Measurements from ENCODE around the gene KCNG2. TPM values are rescaled to one million over a fixed set of nuclear protein-coding genes. Genes with fewer than 3 reads are reported as not detected.
"Not testable (repeated sequence)": the region's sequence is repeated elsewhere in the genome, so short reads cannot be mapped to it uniquely, and the experiment has no call there.

KCNG2 gene
- total RNA-seq, 1 experiment from 2014 or later: not detected

GRCh38 chr18:79749251-79750191, 48.2 kb upstream of the KCNG2 start:
- Mint-ChIP-seq H3K36me3 (ENCODE audit: insufficient read depth, unreplicated experiment) (peaks cover 7% of the 10 kb centered on the region), H3K9me3 (ENCODE audit: unreplicated experiment) (no peaks in the 10 kb centered on the region), H3K4me3 (ENCODE audit: unreplicated experiment) (no peak overlapping the region), H3K27me3 (ENCODE audit: insufficient read depth, unreplicated experiment) (no peaks in the 10 kb centered on the region), H3K27ac (ENCODE audit: unreplicated experiment) (no peak overlapping the region), H3K4me1 (ENCODE audit: low read depth, unreplicated experiment) (no peaks in the 10 kb centered on the region)
- Histone ChIP-seq H3K4me1 (no peaks in the 10 kb centered on the region), H3K36me3 (ENCODE audit: control insufficient read depth, insufficient read depth, low read length) (no peaks in the 10 kb centered on the region), H3K4me3 (ENCODE audit: low read depth, low read length) (no peak overlapping the region), H3K27me3 (replicated peaks; ENCODE audit: control insufficient read depth, insufficient read depth, low read length) (no peaks in the 10 kb centered on the region), H3K9me3 (no peaks in the 10 kb centered on the region)
- CTCF ChIA-PET: no interaction called here
- POLR2A ChIA-PET: no interaction called here
- DNase-seq: no peak
- BruUV-seq (replicated peaks): no TSS peak
- intact Hi-C loops (cut with micrococcal nuclease; ENCODE audit: unreplicated experiment): no loop called here
- no peak for TF ChIP-seq CTCF (IDR thresholded peaks at IDR 0.05; ENCODE audit: insufficient read depth in 1 of 2, low read depth in 1 of 2, low read length in 1 of 2, severe bottlenecking in 1 of 2, unreplicated experiment in 1 of 2)

DNA sequence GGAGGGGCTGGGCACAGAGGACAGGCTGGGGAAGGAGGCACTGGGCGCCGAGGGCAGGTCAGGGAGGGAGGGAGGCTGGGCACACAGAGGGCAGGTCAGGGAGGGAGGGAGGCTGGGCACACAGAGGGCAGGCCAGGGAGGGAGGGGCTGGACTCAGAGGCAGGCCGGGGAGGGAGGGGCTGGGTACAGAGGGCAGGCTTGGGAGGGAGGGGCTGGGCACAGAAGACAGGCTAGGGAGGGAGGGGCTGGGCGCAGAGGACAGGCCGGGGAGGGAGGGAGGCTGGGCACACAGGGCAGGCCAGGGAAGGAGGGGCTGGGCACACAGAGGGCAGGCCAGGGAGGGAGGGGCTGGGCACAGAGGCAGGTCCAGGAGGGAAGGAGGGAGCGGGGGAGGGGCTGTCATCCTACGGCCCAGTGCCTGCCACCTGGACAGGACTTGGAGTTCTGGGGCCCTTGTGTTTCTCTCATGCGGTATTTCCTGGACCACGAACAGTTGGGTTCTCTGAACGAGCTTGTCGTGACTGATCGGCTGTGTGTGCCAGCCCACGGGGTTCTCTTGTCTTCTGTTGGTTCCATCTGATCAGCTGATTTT, 46.7 kb upstream of the KCNG2 start:
- BruUV-seq (replicated peaks): no TSS peak
- H3K27me3 Mint-ChIP-seq (ENCODE audit: insufficient read depth, unreplicated experiment): no peaks in the 10 kb centered on the region
- TF ChIP-seq CTCF (IDR thresholded peaks at IDR 0.05; ENCODE audit: insufficient read depth in 1 of 2, low read depth in 1 of 2, low read length in 1 of 2, severe bottlenecking in 1 of 2, unreplicated experiment in 1 of 2): no peak
- CTCF ChIA-PET: no interaction called here
- H3K4me3 Mint-ChIP-seq (ENCODE audit: unreplicated experiment): no peak overlapping the region
- peaks cover 7% of the 10 kb centered on the region for H3K36me3 Mint-ChIP-seq (ENCODE audit: insufficient read depth, unreplicated experiment)
- Histone ChIP-seq H3K4me1 (no peaks in the 10 kb centered on the region), H3K27me3 (replicated peaks; ENCODE audit: control insufficient read depth, insufficient read depth, low read length) (no peaks in the 10 kb centered on the region), H3K4me3 (ENCODE audit: low read depth, low read length) (no peak overlapping the region), H3K36me3 (ENCODE audit: control insufficient read depth, insufficient read depth, low read length) (no peaks in the 10 kb centered on the region), H3K9me3 (no peaks in the 10 kb centered on the region)
- POLR2A ChIA-PET: no interaction called here
- H3K4me1 Mint-ChIP-seq (ENCODE audit: low read depth, unreplicated experiment): no peaks in the 10 kb centered on the region
- intact Hi-C loops (cut with micrococcal nuclease; ENCODE audit: unreplicated experiment): no loop called here
- no peak for DNase-seq
- no peak overlapping the region for H3K27ac Mint-ChIP-seq (ENCODE audit: unreplicated experiment)
- no peaks in the 10 kb centered on the region for H3K9me3 Mint-ChIP-seq (ENCODE audit: unreplicated experiment)

DNA sequence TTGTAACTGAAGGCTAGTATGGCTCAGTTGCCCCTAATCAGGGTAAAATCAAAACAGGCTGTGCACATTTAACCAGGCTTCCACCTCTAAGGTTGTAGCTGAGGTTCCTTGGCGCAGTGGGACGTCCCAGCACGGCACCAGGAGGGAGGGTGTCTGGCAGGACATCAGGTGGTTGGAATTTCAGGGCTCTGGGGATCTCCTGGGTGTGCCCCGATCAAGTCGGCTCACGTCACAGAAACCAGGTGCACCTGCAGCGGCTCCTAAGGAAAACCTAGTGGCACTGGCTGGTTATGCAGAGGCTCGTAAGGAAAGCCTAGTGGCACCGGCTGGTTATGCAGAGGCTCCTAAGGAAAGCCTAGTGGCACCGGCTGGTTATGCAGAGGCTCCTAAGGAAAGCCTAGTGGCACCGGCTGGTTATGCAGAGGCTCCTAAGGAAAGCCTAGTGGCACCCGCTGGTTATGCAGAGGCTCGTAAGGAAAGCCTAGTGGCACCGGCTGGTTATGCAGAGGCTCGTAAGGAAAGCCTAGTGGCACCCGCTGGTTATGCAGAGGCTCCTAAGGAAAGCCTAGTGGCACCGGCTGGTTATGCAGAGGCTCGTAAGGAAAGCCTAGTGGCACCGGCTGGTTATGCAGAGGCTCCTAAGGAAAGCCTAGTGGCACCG, 45.7 kb upstream of the KCNG2 start:
- H3K4me3 Mint-ChIP-seq (ENCODE audit: unreplicated experiment); H3K27me3 ChIP-seq (replicated peaks; ENCODE audit: control insufficient read depth, insufficient read depth, low read length); H3K27me3 Mint-ChIP-seq (ENCODE audit: insufficient read depth, unreplicated experiment); POLR2A ChIA-PET; H3K4me1 ChIP-seq; intact Hi-C loops (cut with micrococcal nuclease; ENCODE audit: unreplicated experiment); H3K4me1 Mint-ChIP-seq (ENCODE audit: low read depth, unreplicated experiment); H3K27ac Mint-ChIP-seq (ENCODE audit: unreplicated experiment); H3K36me3 Mint-ChIP-seq (ENCODE audit: insufficient read depth, unreplicated experiment); BruUV-seq (replicated peaks); CTCF ChIA-PET; H3K9me3 ChIP-seq; H3K4me3 ChIP-seq (ENCODE audit: low read depth, low read length); H3K36me3 ChIP-seq (ENCODE audit: control insufficient read depth, insufficient read depth, low read length); H3K9me3 Mint-ChIP-seq (ENCODE audit: unreplicated experiment); DNase-seq: not testable (repeated sequence)

- H3K9me3 ChIP-seq; H3K27me3 ChIP-seq (replicated peaks; ENCODE audit: control insufficient read depth, insufficient read depth, low read length); DNase-seq; H3K36me3 Mint-ChIP-seq (ENCODE audit: insufficient read depth, unreplicated experiment); H3K4me3 ChIP-seq (ENCODE audit: low read depth, low read length); H3K27me3 Mint-ChIP-seq (ENCODE audit: insufficient read depth, unreplicated experiment); BruUV-seq (replicated peaks); H3K4me3 Mint-ChIP-seq (ENCODE audit: unreplicated experiment); intact Hi-C loops (cut with micrococcal nuclease; ENCODE audit: unreplicated experiment); CTCF ChIA-PET; H3K9me3 Mint-ChIP-seq (ENCODE audit: unreplicated experiment); H3K4me1 ChIP-seq; H3K36me3 ChIP-seq (ENCODE audit: control insufficient read depth, insufficient read depth, low read length); POLR2A ChIA-PET; H3K4me1 Mint-ChIP-seq (ENCODE audit: low read depth, unreplicated experiment); H3K27ac Mint-ChIP-seq (ENCODE audit: unreplicated experiment): not testable (repeated sequence)
Observed at GRCh38 chr18:79752946-79753345, 44.8 kb upstream of the KCNG2 start.
